NCI-H128 (cell line): ENCODE results near the gene PRR12.

Experiments
- DNase-seq: peaks from one replicate; lab custom pipeline; 2025; ENCODE audit not compliant: unreplicated experiment; lab: John Stamatoyannopoulos, UW

Gene PRR12

DNA sequence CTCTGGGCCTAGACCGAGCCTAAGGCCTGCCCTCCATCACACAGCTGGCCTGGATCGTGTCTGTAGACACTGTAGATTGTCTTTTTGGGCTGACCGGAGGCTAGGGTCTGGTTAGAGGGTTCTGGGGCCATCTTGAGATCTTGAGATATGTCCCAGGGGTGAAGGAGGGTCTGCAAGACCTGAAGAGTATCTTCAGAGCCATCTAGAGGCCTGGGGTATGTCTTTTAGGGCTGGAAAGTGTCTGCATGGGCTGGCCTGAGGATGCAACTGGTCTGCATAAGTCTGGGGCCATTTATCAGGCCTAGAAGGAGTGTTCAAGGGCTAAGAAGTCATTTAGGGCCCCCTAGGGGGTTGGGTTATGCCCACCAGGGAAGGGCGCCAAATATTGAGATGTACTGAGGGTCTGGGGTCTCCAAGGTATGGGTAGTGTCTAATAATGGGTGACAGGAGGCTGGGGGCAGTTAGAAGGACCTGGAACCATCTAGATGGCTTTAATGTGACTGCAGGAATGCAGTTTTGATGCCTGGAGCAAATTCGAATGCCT, 51.6 kb downstream of the PRR12 start:
- DNase-seq = no peak

GRCh38 chr19:49643466-49643865, 52.5 kb downstream of the PRR12 start:
- DNase-seq = no peak

DNA sequence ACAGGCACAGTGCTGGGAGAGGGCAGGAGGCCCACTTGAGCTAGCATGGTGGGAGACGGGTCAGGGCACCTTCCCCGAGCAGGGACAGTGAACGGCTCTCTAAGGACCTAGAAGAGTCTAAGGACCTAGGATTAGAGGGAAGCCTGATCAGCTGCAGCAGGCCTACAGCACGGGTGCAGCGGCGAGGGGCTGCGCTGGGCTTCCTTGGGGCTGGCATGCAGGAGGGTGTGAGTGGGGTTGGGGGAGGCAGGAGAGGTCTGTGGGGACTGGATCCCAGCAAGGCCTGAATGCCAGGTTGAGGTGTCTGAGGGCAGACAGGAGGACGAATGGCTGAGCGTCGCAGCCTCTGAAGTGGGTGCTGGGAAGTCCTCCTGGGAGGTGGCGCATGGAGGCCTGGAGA, 54.6 kb downstream of the PRR12 start:
- DNase-seq = no peak

DNA sequence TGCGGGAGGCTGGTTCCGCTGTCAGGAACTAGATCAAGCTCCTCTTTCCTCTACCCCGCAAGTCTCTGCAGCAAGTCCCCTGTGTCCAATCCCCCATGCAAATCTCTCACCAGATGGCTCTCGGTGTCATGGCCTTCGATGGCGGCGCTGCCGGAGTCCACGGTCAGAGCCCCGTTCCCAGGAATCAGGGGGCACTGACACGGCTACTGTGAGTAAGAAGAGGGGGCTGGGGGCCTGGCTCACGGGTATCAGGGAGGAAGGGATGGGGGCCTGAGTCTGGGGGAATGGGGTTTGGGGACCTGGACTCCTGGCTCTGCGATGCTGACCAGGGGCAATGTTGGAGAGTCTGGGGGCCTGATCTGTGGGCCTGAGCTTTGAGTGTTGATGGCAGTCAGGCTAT, 55.0 kb downstream of the PRR12 start:
- DNase-seq = no peak

DNA sequence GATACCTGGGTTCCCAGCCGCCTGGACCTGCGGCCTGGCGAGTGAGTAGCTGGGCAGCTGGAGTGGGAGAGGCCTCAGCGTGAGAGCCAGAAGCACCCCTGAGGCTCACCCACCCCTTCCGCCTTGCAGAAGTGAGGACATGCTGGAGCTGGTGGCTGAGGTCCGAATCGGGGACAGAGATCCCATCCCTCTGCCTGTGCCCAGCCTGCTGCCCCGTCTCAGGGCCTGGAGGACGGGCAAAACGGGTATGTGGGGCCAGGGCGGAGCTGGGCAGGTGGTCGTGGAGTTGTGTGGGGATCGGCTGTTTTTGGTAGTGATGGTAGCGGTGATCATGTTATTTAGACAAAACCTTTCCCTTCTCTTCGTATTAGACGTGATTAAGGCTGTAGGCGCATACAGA, 55.6 kb downstream of the PRR12 start:
- DNase-seq = no peak

DNA sequence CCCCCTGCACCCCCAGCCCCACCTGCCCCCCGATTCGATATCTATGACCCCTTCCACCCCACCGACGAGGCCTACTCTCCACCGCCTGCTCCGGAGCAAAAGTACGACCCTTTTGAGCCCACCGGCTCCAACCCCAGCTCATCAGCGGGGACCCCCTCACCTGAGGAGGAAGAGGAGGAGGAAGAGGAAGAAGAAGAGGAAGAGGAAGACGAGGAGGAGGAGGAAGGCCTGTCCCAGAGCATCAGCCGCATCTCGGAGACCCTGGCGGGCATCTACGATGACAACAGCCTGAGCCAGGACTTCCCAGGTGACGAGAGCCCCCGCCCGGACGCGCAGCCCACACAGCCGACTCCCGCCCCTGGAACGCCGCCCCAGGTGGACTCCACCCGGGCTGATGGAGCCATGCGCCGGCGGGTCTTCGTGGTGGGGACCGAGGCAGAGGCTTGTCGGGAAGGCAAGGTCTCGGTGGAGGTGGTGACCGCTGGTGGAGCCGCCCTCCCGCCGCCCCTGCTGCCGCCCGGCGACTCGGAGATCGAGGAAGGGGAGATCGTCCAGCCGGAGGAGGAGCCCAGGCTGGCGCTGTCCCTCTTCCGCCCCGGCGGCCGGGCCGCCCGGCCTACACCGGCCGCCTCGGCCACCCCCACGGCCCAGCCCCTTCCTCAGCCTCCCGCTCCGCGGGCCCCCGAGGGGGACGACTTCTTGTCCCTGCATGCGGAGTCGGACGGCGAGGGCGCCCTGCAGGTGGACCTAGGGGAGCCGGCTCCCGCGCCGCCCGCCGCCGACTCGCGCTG, 60.2 kb downstream of the PRR12 start:
- no peak for DNase-seq

- no peak for DNase-seq
Measured at GRCh38 chr19:49651820-49652550, 61.0 kb downstream of the PRR12 start.

- no peak for DNase-seq
Measured at GRCh38 chr19:49652551-49653465, 61.8 kb downstream of the PRR12 start.

GRCh38 chr19:49653466-49653806, 62.5 kb downstream of the PRR12 start:
- no peak for DNase-seq

GRCh38 chr19:49654581-49654980, 63.6 kb downstream of the PRR12 start:
- DNase-seq = no peak

DNA sequence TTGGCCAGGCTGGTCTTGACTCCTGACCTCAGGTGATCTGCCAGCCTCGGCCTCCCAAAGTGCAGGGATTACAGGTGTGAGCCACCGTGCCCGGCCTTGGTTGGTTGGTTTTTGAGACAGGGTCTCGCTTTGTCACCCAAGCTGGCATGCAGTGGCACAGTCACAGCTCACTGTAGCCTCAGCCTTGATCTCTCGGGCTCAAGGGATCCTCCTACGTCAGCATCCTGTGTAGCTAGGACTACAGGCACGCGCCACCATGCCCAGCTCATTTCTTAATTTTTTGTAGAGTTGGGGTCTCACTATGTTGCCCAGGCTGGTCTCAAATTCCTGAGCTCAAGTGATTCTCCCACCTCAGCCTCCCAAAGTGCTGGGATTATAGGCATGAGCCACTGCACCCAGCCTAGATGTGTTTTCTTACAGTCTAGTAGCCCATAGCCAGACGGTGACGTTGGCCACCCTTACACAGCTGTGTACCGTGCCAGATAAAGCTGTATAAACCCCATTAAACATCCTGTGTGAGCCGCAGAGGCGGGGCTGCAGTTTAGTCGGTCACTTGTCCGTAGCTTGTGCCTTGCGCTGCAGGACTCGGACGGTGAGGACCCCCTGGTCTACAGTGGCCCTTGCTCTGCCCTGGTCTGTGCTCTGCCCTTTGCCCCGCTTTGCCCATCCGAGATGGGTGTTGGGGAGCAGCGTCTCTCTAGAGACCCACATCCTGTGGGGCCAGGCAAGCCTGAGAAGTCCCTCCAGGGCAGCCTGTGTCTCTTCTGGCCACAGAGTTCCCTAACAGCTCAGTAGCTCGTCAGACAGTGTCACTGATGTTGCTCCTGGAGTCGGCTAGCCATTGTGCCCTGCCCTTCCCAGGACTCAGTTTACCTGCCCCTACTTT, 64.8 kb downstream of the PRR12 start:
- DNase-seq = no peak

- DNase-seq = no peak
Measured at GRCh38 chr19:49656456-49657109, 65.6 kb downstream of the PRR12 start.

- DNase-seq = no peak
Measured at GRCh38 chr19:49657493-49658138, 66.6 kb downstream of the PRR12 start.

DNA sequence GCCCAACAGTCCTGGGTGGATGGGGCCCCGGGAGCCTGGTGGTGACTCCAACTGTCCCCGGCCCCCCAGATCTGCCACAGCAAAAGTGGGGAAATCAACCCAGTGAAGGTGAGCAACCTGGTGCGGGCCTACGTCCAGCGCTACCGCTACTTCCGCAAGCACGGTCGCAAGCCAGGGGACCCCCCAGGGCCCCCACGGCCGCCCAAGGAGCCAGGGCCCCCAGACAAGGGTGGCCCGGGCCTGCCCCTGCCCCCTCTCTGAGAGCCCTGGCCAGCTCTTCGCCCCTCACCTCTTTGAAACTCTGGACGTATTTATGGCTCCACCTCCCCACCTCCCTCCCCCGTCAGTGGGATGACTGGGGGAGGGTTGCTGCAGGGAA, 67.1 kb downstream of the PRR12 start:
- no peak for DNase-seq

DNA sequence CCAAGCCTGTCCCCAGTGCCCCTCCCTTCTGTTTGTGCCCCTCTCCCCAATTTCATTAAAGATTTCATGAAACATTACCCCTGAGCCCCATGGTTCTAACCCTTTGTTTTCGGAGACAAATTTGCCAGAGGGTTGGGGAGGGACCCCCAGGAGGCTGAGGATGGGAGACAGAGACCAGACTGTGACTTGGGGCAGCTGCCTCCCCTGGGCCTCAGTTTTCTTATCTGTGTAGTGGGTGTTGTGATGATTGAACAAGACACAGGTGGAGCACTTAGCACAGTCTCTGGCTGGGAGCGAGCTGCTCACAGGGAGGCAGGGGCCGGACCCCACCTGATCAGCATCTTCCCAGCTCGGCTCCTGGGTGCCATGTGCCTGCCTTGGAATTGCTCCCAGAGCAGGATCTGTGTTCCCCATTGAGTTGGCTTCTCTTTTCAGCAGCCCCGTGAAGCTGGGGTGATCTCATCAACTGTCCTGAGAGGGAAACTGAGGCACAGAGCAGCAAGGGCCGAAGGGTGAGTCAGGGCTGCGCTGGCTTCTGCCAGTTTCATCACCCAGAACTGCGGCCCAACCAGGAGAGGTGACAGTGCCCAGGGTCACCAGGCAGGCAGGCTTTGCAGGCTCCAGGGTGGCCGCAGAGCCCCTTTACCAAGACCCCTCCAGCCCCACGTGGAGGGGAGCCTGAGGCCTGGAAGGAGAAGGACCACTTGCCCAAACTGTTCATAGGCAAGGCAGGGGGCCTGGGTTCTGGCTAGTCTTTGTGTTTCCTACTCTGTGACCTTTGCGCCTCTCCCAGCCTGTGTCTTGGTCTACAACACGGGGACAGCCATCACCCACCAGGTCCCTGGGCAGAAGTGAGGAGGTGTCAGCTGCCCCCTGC, 67.8 kb downstream of the PRR12 start:
- DNase-seq = no peak

DNA sequence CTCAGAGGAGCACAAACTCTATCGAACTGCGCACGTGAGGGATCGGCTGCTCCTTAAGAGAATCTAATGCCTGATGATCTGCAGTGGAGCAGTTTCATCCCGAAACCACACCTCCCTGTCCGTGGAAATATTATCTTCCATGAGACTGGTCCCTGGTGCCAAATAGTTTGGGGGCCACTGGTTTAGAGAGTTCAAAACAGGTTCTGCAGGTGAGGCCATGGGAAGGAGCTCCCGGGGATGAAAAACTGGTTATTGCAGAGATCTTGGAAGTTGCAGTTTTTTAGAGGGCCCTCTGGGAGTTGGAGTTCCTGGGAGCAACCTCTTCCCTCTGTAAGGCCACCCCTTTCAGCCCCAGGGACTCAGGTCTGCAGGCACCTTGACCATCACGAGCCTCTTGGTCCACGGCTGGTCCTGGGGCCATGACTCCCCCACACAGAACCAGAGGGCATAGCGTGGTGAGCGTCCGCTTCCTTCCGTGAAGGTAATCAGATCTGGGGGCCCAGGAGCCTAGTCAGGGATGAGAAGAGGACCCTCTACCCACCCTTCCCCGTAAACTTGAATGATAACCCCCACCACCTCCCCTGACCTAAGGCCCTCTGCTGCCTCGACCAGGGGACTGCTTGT, 69.5 kb downstream of the PRR12 start:
- no peak for DNase-seq

DNA sequence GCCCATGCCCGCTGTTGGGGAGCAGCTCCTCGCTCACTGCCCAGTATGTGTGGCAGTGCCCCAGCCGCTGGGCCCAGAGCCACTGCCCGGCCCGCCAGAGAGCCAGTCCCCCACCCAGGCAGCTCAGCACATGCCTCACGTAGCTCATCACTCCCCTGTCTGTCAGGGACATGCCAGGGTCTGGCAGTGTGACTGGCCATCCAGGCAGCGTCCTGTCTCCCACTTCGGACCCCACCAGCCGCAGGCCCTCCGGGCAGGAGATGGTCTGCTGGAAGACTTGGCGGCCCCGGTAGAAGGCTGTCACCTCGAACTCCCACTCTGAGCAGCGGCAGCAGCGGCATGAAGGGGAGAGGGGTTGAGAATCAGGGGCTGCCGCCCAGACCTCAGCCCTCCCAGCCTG, 71.0 kb downstream of the PRR12 start:
- no peak for DNase-seq

GRCh38 chr19:49663224-49663623, 72.2 kb downstream of the PRR12 start:
- DNase-seq = no peak
